DMS153 treated with DMSO at 0.1 percent for 48 hours (cell line): Measurements from ENCODE around the gene PCDH9.

ENCODE experiments used
- DNase-seq: peaks from one replicate; lab custom pipeline; 2025; ENCODE audit not compliant: unreplicated experiment; lab: John Stamatoyannopoulos, UW

Gene PCDH9

GRCh38 chr13:67168384-67168783 lies 61.8 kb downstream of the PCDH9 start:
- DNase-seq, result no peak

- DNase-seq, result no peak
Measured at GRCh38 chr13:67167420-67167819, 62.7 kb downstream of the PCDH9 start.

GRCh38 chr13:67161176-67161575 lies 69.0 kb downstream of the PCDH9 start:
- DNase-seq, result no peak

- DNase-seq, result no peak
Measured at GRCh38 chr13:67158903-67159302, 71.2 kb downstream of the PCDH9 start.

- DNase-seq, result no peak
Measured at GRCh38 chr13:67156723-67157060, 73.4 kb downstream of the PCDH9 start.

GRCh38 chr13:67155898-67156722 lies 74.0 kb downstream of the PCDH9 start:
- DNase-seq, result no peak

GRCh38 chr13:67152085-67152484 lies 78.1 kb downstream of the PCDH9 start:
- DNase-seq, result no peak

- no peak for DNase-seq
Measured at GRCh38 chr13:67151652-67152051, 78.5 kb downstream of the PCDH9 start.

- DNase-seq, result no peak
Measured at GRCh38 chr13:67150608-67151007, 79.5 kb downstream of the PCDH9 start.

GRCh38 chr13:67148161-67148571 lies 82.0 kb downstream of the PCDH9 start:
- DNase-seq, result no peak

- DNase-seq, result no peak
Measured at GRCh38 chr13:67147342-67148133, 82.6 kb downstream of the PCDH9 start.

GRCh38 chr13:67146523-67147130 lies 83.5 kb downstream of the PCDH9 start:
- DNase-seq, result no peak

- no peak for DNase-seq
Measured at GRCh38 chr13:67145950-67146349, 84.2 kb downstream of the PCDH9 start.

- DNase-seq, result no peak
Measured at GRCh38 chr13:67143544-67144115, 86.5 kb downstream of the PCDH9 start.

- no peak for DNase-seq
Measured at GRCh38 chr13:67140006-67140405, 90.1 kb downstream of the PCDH9 start.

- no peak for DNase-seq
Measured at GRCh38 chr13:67139551-67139950, 90.6 kb downstream of the PCDH9 start.

- no peak for DNase-seq
Measured at GRCh38 chr13:67138970-67139369, 91.2 kb downstream of the PCDH9 start.

- DNase-seq, result no peak
Measured at GRCh38 chr13:67137044-67137735, 92.9 kb downstream of the PCDH9 start.

GRCh38 chr13:67136157-67136556 lies 94.0 kb downstream of the PCDH9 start:
- no peak for DNase-seq

- DNase-seq, result no peak
Measured at GRCh38 chr13:67135356-67135755, 94.8 kb downstream of the PCDH9 start.
